ENCODE results near the gene NPAT.
"Not testable (repeated sequence)": the region's sequence is repeated elsewhere in the genome, so short reads cannot be mapped to it uniquely, and the experiment has no call there.

NPAT gene

DNA sequence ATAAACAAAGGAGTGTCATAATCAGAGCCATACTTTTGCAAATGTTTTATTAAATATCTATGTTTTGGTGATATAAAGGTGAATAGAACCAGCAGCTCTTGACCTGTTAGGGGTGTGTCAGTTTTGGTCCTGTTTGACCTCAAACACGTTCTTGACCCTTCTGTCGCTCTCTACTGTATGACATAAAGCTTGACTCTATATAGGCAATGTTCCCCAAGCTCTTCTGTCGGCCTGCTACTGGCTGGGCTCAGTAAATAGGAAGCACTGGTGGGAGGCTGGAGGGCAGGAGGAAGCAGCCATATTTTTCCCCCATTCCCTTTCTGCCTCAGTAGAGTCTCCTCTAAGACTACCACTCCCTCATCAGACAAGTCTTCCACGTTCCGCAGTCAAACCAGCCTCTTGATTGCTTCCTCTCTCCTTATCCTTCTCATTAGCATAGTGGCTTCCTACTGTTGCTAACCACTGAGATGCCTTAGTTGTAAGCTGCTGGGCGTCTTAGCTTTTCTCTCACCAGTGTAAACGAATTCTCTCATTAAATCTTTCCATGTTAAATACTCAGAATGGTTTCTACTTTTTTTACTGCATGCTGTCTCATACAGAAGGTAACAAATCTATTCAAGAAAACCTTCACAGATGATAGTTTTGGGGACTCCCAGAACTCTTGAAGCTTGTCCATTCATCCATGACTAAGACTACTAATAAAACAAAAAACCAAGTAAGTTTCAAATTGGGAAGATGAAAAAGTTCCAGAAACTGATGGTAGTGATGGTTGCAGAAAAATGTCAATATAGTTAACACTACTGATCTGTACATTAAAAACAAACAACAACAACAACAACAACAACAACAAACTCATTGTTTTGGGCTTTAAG is 3.3 kb downstream of the NPAT start:
- no peak for DNase-seq

- no peak for DNase-seq
Measured at GRCh38 chr11:108218455-108218854, 4.0 kb downstream of the NPAT start.

- no peak for DNase-seq
Measured at GRCh38 chr11:108216988-108217387, 5.5 kb downstream of the NPAT start.

GRCh38 chr11:108213784-108214183 is 8.7 kb downstream of the NPAT start:
- DNase-seq = no peak

- DNase-seq = no peak
Measured at GRCh38 chr11:108210441-108210840, 12.0 kb downstream of the NPAT start.

GRCh38 chr11:108207683-108208060 is 14.8 kb downstream of the NPAT start:
- DNase-seq = no peak

- DNase-seq = peak; percentile 19
Measured at GRCh38 chr11:108206969-108207682, 15.3 kb downstream of the NPAT start.

- no peak for DNase-seq
Measured at GRCh38 chr11:108206171-108206570, 16.3 kb downstream of the NPAT start.

- no peak for DNase-seq
Measured at GRCh38 chr11:108204929-108205499, 17.4 kb downstream of the NPAT start.

- no peak for DNase-seq
Measured at GRCh38 chr11:108204376-108204775, 18.1 kb downstream of the NPAT start.

DNA sequence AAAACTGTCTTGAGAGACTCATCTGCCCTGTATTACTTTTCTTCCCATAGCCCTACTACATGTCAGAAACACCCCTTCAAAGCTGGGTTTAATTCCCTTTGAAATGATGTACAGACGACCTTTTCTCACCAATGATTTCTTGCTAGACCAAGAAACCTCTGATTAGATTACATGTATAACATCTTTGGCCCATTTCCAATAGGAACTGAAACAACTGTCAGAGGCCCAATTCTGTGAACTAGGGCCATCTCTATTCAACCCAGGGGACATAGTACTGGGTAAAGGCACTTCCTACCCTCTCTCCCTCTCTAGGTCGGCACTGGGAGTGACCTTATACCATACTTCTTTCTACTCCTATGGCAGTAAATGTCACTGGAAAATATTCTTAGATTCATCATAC is 19.4 kb downstream of the NPAT start:
- no peak for DNase-seq

- no peak for DNase-seq
Measured at GRCh38 chr11:108199446-108200321, 22.8 kb downstream of the NPAT start.

- DNase-seq = no peak
Measured at GRCh38 chr11:108198833-108199232, 23.6 kb downstream of the NPAT start.

GRCh38 chr11:108197351-108197750 is 25.1 kb downstream of the NPAT start:
- DNase-seq = no peak

GRCh38 chr11:108196901-108197300 is 25.5 kb downstream of the NPAT start:
- no peak for DNase-seq

DNA sequence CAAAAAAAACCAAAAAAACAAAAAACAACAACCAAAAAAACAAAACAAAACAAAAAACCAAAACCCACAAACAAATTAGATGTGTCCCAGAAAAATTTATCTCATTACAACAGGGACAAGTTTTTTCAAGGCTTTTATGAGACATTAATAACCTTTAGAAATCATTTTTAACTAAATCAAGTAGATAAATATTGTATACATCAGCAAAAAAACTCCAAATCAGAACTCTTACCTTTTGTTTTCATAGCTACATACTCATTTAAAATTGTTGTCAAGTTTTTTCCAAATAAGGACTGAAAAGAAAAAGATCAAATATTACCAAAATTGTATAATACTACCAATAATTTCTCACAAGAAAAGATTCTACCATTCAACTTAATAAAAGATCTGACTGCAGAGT is 28.7 kb downstream of the NPAT start:
- no peak for DNase-seq

GRCh38 chr11:108177570-108177969 is 44.9 kb downstream of the NPAT start:
- DNase-seq = no peak

DNA sequence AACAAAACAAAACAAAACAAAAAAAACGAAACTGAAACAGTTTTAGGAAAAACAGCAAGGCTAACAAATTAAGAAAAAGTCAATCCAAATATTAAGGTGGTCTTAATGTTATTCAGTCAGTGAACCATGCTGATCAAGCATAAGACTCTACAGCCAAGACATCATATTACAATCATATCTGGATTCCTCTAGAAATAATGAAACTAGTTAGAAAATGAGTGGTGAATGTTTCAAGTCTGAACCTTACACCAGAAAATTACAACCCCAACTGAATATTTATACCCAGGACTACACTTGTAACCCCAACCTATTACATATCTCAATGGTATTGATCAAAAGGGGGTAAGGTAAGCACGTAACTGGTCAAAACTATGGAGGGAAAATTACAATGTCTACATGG is 52.3 kb downstream of the NPAT start:
- DNase-seq = no peak

DNA sequence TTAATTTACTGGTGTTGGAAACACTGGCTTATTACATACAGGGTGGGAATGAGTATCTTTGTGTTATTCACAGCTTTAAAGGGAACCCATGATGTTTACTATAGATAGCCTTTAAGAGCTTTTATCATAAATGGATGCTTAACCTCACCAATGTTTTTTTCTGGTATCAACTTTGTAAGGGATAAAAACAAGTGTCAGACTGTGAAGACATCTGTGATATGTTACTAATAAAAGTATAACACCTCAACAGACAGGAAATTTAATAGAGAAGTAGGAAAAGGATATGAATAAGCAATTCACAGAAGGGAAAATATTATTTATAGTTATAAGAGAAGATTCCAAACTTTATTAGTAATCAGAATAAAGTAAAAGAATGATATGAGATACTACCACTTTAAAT is 54.8 kb downstream of the NPAT start:
- DNase-seq = no peak

- not testable (repeated sequence) for DNase-seq
Measured at GRCh38 chr11:108162878-108163277, 59.6 kb downstream of the NPAT start.

GRCh38 chr11:108160970-108161566 is 61.4 kb downstream of the NPAT start:
- DNase-seq = no peak

GRCh38 chr11:108154591-108154990 is 67.8 kb downstream of the NPAT start:
- no peak for DNase-seq

- DNase-seq = no peak
Measured at GRCh38 chr11:108148556-108148955, 73.9 kb downstream of the NPAT start.

Data from eye (tissue), 1 donor.